Panc1 (cell line): Measurements from ENCODE around the gene FLG.

ENCODE experiments used
- POLR2AphosphoS5 ChIP-seq: IDR thresholded peaks from 2 replicates; pipeline ENCODE4 v1.6.1; 2012; ENCODE audit warnings: mild to moderate bottlenecking, low read depth, low read length, moderate library complexity
- TF ChIP-seq, protein P1 (sequence below): fragments of 450-650 bp; IDR thresholded peaks from 2 replicates; pipeline ENCODE4 v1.5.1; 2017; ENCODE audit warnings: mild to moderate bottlenecking

DNA sequence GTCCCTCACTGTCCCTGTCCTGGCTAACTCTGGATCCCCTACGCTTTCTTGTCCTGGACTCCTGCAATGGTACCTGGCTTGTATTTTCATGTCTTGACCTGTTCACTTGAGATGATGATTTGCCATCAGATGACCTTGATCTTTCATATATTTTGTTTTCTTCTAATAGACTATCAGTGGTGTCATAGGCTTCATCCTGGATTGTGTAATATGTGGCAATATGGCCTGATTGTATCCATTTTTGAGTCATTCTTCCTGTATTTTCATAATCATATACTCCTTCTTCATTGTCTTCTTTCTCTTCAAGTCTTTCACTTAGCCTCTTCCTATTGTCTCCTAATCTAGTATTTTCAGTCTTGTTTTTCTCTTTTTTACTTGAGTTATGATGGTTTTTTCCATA lies 11.1 kb downstream of the FLG start:
- TF ChIP-seq, protein P1, sequence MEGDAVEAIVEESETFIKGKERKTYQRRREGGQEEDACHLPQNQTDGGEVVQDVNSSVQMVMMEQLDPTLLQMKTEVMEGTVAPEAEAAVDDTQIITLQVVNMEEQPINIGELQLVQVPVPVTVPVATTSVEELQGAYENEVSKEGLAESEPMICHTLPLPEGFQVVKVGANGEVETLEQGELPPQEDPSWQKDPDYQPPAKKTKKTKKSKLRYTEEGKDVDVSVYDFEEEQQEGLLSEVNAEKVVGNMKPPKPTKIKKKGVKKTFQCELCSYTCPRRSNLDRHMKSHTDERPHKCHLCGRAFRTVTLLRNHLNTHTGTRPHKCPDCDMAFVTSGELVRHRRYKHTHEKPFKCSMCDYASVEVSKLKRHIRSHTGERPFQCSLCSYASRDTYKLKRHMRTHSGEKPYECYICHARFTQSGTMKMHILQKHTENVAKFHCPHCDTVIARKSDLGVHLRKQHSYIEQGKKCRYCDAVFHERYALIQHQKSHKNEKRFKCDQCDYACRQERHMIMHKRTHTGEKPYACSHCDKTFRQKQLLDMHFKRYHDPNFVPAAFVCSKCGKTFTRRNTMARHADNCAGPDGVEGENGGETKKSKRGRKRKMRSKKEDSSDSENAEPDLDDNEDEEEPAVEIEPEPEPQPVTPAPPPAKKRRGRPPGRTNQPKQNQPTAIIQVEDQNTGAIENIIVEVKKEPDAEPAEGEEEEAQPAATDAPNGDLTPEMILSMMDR = no peak
- no peak for TF ChIP-seq POLR2AphosphoS5
